ENCODE results near the gene POLR2E. TPM values are rescaled to one million over a fixed set of nuclear protein-coding genes. Genes with fewer than 3 reads are reported as not detected.

Gene POLR2E
- total RNA-seq, 1 experiment from 2014 or later = 281 TPM

DNA sequence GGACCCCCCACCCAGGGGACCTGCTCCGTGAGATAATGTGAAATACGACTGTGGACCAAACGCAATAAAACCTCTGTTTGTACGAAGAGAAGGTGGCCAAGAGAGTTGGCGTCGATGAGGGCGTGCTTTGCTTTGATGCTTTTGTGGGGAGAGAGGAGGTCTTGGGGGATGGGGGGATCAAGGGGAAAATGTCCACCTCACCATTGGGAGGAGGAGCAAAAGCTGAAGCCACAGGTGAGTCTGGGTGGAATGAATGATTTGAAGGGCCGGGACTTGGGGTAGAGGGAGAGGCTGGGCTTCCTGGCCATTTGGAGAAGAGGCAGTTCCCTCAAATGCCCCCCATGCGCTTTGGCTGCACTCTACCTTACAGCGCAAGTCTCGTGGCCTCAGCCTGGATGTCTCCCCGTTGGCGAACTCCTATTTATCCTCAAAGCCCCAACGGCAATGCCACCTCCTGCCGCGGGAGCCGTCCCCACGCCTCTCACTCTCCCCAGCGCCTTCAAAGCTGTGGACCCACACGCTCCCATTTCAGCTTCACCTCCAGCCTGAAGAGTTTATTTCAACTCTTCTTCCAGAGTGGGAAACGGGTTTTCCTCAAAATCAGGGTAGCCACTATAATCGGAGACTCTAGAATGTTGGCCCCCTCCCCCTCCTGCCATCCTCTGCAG lies 56.1 kb downstream of the POLR2E start (continued):
- no peak for TF ChIP-seq YY1 (IDR thresholded peaks at IDR 0.05; ENCODE audit: extremely low read depth, insufficient replicate concordance, low read depth, low read length)
- TF ChIP-seq, protein P1, sequence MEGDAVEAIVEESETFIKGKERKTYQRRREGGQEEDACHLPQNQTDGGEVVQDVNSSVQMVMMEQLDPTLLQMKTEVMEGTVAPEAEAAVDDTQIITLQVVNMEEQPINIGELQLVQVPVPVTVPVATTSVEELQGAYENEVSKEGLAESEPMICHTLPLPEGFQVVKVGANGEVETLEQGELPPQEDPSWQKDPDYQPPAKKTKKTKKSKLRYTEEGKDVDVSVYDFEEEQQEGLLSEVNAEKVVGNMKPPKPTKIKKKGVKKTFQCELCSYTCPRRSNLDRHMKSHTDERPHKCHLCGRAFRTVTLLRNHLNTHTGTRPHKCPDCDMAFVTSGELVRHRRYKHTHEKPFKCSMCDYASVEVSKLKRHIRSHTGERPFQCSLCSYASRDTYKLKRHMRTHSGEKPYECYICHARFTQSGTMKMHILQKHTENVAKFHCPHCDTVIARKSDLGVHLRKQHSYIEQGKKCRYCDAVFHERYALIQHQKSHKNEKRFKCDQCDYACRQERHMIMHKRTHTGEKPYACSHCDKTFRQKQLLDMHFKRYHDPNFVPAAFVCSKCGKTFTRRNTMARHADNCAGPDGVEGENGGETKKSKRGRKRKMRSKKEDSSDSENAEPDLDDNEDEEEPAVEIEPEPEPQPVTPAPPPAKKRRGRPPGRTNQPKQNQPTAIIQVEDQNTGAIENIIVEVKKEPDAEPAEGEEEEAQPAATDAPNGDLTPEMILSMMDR (IDR thresholded peaks at IDR 0.05 in 2 of 3, conservative IDR thresholded peaks at IDR 0.05 in 1 of 3; ENCODE audit: borderline replicate concordance in 1 of 3, insufficient read depth in 1 of 3, low read depth in 2 of 3, low read length in 2 of 3) = no peak
- no peak for TF ChIP-seq EGR1 (IDR thresholded peaks at IDR 0.05; ENCODE audit: low read depth)
- no peak for TF ChIP-seq RAD21 (IDR thresholded peaks at IDR 0.05; ENCODE audit: low read depth)
- no peak for TF ChIP-seq EZH2phosphoT487 (IDR thresholded peaks at IDR 0.05; ENCODE audit: borderline replicate concordance)

DNA sequence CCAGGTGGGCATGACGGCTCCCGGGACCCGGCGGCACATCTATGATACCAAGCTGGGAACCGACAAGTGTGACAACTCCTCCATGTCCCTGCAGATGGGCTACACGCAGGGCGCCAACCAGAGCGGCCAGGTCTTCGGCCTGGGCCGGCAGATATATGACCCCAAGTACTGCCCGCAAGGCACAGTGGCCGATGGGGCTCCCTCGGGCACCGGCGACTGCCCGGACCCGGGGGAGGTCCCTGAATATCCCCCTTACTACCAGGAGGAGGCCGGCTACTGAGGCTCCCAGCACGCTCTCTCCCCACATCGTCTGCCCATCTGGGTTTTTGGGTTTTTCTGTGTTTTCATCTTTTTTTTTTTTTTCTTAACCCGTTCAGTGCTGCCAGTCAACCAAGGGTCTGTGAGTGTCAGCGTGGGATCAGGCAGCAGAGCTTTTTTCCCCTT lies 57.5 kb downstream of the POLR2E start:
- no peak for TF ChIP-seq POLR2A (IDR thresholded peaks at IDR 0.05; ENCODE audit: borderline replicate concordance, extremely low read depth, insufficient read depth, insufficient read length)
- TF ChIP-seq ZNF274 (IDR thresholded peaks at IDR 0.05; ENCODE audit: low read depth, low read length) = no peak
- no peak for TF ChIP-seq CBX3 (IDR thresholded peaks at IDR 0.05; ENCODE audit: low read depth)
- no peak for TF ChIP-seq SP1 (IDR thresholded peaks at IDR 0.05; ENCODE audit: low read depth)
- TF ChIP-seq, protein P2, sequence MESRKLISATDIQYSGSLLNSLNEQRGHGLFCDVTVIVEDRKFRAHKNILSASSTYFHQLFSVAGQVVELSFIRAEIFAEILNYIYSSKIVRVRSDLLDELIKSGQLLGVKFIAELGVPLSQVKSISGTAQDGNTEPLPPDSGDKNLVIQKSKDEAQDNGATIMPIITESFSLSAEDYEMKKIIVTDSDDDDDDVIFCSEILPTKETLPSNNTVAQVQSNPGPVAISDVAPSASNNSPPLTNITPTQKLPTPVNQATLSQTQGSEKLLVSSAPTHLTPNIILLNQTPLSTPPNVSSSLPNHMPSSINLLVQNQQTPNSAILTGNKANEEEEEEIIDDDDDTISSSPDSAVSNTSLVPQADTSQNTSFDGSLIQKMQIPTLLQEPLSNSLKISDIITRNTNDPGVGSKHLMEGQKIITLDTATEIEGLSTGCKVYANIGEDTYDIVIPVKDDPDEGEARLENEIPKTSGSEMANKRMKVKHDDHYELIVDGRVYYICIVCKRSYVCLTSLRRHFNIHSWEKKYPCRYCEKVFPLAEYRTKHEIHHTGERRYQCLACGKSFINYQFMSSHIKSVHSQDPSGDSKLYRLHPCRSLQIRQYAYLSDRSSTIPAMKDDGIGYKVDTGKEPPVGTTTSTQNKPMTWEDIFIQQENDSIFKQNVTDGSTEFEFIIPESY (IDR thresholded peaks at IDR 0.05; ENCODE audit: extremely low read depth, insufficient replicate concordance, low read length) = no peak
- TF ChIP-seq, protein P3, sequence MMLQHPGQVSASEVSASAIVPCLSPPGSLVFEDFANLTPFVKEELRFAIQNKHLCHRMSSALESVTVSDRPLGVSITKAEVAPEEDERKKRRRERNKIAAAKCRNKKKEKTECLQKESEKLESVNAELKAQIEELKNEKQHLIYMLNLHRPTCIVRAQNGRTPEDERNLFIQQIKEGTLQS (IDR thresholded peaks at IDR 0.05) = no peak
- TF ChIP-seq SRF (IDR thresholded peaks at IDR 0.05; ENCODE audit: low read depth) = no peak
- TF ChIP-seq, protein P1 (IDR thresholded peaks at IDR 0.05 in 2 of 3, conservative IDR thresholded peaks at IDR 0.05 in 1 of 3; ENCODE audit: borderline replicate concordance in 1 of 3, insufficient read depth in 1 of 3, low read depth in 2 of 3, low read length in 2 of 3) = no peak
- TF ChIP-seq, protein P4, sequence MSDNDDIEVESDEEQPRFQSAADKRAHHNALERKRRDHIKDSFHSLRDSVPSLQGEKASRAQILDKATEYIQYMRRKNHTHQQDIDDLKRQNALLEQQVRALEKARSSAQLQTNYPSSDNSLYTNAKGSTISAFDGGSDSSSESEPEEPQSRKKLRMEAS (IDR thresholded peaks at IDR 0.05) = no peak
- TF ChIP-seq EZH2phosphoT487 (IDR thresholded peaks at IDR 0.05; ENCODE audit: borderline replicate concordance) = no peak
- BruUV-seq (replicated peaks) = no TSS peak
- H3K4me2 ChIP-seq (ENCODE audit: low read length) = no peak overlapping the region
- no peaks in the 10 kb centered on the region for H4K20me1 ChIP-seq (ENCODE audit: insufficient read depth)
- no peaks in the 10 kb centered on the region for H3K9me2 ChIP-seq (ENCODE audit: insufficient read depth)
- ChIA-PET CTCF (no interaction called here), RAD21 (ENCODE audit: low non-redundant PET in 1 of 2, low total read pairs in 2 of 2, uncharacterized antibody in 2 of 2, unreplicated experiment in 2 of 2) (no interaction called here), POLR2A (interaction anchor here (7.8 kb wide), 1 partner anchor 10 kb away, joined by 85 read pairs; the partner anchor contains the start of gene CNN2)
- H3K27ac ChIP-seq (ENCODE audit: low read depth, low read length) = peak overlapping the region; percentile 36; the same call in 1 of the 2 replicates
- H3K9ac ChIP-seq (ENCODE audit: low read length) = no peak overlapping the region
- intact Hi-C loops (cut with micrococcal nuclease) = no loop called here
- H3K79me2 ChIP-seq (ENCODE audit: insufficient read depth, low read length) = peaks cover 19% of the 10 kb centered on the region; the same call in 1 of the 2 replicates
- H3K4me1 ChIP-seq (ENCODE audit: control insufficient read depth in 1 of 2, insufficient read depth in 2 of 2, low read length in 2 of 2) = peaks cover 16 to 49% of the 10 kb centered on the region in 2 experiments
- DNase-seq (ENCODE audit: low read depth, low spot score) = no peak
- no peak for ATAC-seq
- H2AFZ ChIP-seq (ENCODE audit: low read depth, low read length, poor library complexity, severe bottlenecking) = no peak overlapping the region
- peaks cover 8 to 12% of the 10 kb centered on the region in 2 experiments; a peak in 3 of 4 replicates for H3K36me3 ChIP-seq (ENCODE audit: control insufficient read depth in 1 of 2, insufficient read depth in 2 of 2, low read length in 2 of 2)
- H3K27me3 ChIP-seq (ENCODE audit: insufficient read depth, low read length) = no peaks in the 10 kb centered on the region
- no peak overlapping the region for H3K4me3 ChIP-seq (replicated peaks in 1 of 2; ENCODE audit: low read depth in 1 of 2, low read length in 2 of 2)
- H3K9me3 ChIP-seq (ENCODE audit: control insufficient read depth in 1 of 2, insufficient read depth in 1 of 2, low read depth in 1 of 2, low read length in 2 of 2) = no peaks in the 10 kb centered on the region
